Left lung (tissue), 10 donors: Measurements from ENCODE around the gene PARVB. TPM values are rescaled to one million over a fixed set of nuclear protein-coding genes. Genes with fewer than 3 reads are reported as not detected.

Experiments
- ATAC-seq: fragments of 200-7000 bp; cut with Tn5 transposase; one replicate; pipeline ENCODE4 v1.9.1; 2020; ENCODE audit warnings: moderate library complexity
- DNase-seq, 4 donors: peaks; one replicate each; pipeline ENCODE4 v3.0.0-alpha.2; 2013 to 2020
- H3K27ac ChIP-seq, 2 donors: fragments of 200-600 bp; sonication (generic) in 1 of 2; one replicate each; pipeline versions ENCODE4 v1.5.0 to v1.8.0; 2020 to 2021
- H3K27me3 ChIP-seq, 2 donors: fragments of 200-600 bp; sonication (generic) in 1 of 2; one replicate each; pipeline versions ENCODE4 v1.5.0 to v1.8.0; 2020 to 2021
- H3K36me3 ChIP-seq, 2 donors: fragments of 200-600 bp; sonication (generic) in 1 of 2; one replicate each; pipeline versions ENCODE4 v1.5.0 to v1.8.0; 2020 to 2021
- H3K4me1 ChIP-seq, 2 donors: fragments of 200-600 bp; one replicate each; pipeline ENCODE4 v1.8.0; 2021
- H3K4me3 ChIP-seq, 2 donors: fragments of 200-600 bp; sonication (generic) in 1 of 2; one replicate each; pipeline versions ENCODE4 v1.5.0 to v1.8.0; 2020 to 2021; ENCODE audit warnings: mild to moderate bottlenecking in 1 of 2
- H3K9me3 ChIP-seq, 2 donors: fragments of 200-600 bp; sonication (generic) in 1 of 2; one replicate each; pipeline versions ENCODE4 v1.5.0 to v1.8.0; 2020 to 2021
- CTCF ChIP-seq, 2 donors: fragments of 200-600 bp; sonication (generic) in 1 of 2; IDR thresholded peaks; one replicate each; pipeline versions ENCODE4 v1.5.0 to v1.8.0; 2021; ENCODE audit warnings: antibody characterized with exemption in 2 of 2
- intact Hi-C, 2 donors: fragments of 100-400 bp; cut with DNase I; formaldehyde crosslinking; loops; one replicate each; pipeline versions ENCODE4 v1.11.2 to v1.14.2; 2022
- polyA plus RNA-seq, 6 donors: library from polyadenylated mRNA; unstranded; fragments of 120-200 nt; gene quantifications; one replicate each; pipeline ENCODE4 v1.2.1, GENCODE V29; 2013; ENCODE audit not compliant: insufficient read length in 6 of 6
- total RNA-seq, 2 donors: library from RNA; stranded (reverse); fragmentation: NEBNext Ultra II Directional; extraction: Animal tissue kit (Norgen Biotek cat#: 25700); gene quantifications; one replicate each; pipeline ENCODE4 v1.2.1, GENCODE V29; 2021
- donor health status: DM: no; HTN: yes; CAD: no.
- donor health status: DM: no; HTN: no; CAD: no.

PARVB gene
- total and polyA plus RNA-seq, 8 donors: 31.7 to 53.7 (median 34.0) TPM

- peak in 2 of 4 donors; percentile 84 to 94 for DNase-seq
- H3K4me3 ChIP-seq: peak overlapping the region in 1 of 2 donors; percentile 56
- peak overlapping the region; percentile 82 to 93 for H3K27ac ChIP-seq
- peaks cover 0 to 27% of the 10 kb centered on the region in 2 donors for H3K36me3 ChIP-seq
- H3K4me1 ChIP-seq: peaks cover 0 to 28% of the 10 kb centered on the region in 2 donors
- ATAC-seq: peak; percentile 85
- peaks cover 0 to 30% of the 10 kb centered on the region in 2 donors for H3K27me3 ChIP-seq
- no peaks in the 10 kb centered on the region for H3K9me3 ChIP-seq
- no peak for TF ChIP-seq CTCF (IDR thresholded peaks at IDR 0.05)
- intact Hi-C loops: no loop called here
Observed at GRCh38 chr22:44182588-44183286, 158.6 kb downstream of the PARVB start.

- H3K36me3 ChIP-seq: peaks cover 0 to 27% of the 10 kb centered on the region in 2 donors
- peak overlapping the region in 1 of 2 donors; percentile 93 for H3K27ac ChIP-seq
- peak overlapping the region in 1 of 2 donors; percentile 56 for H3K4me3 ChIP-seq
- H3K9me3 ChIP-seq: no peaks in the 10 kb centered on the region
- ATAC-seq: no peak
- TF ChIP-seq CTCF (IDR thresholded peaks at IDR 0.05): no peak
- DNase-seq: peak in 1 of 4 donors; percentile 58
- H3K4me1 ChIP-seq: peaks cover 0 to 28% of the 10 kb centered on the region in 2 donors
- H3K27me3 ChIP-seq: peaks cover 0 to 33% of the 10 kb centered on the region in 2 donors
- intact Hi-C loops: no loop called here
Observed at GRCh38 chr22:44183287-44183588, 159.1 kb downstream of the PARVB start.

- peaks cover 0 to 32% of the 10 kb centered on the region in 2 donors for H3K36me3 ChIP-seq
Observed at GRCh38 chr22:44184006-44184405, 159.9 kb downstream of the PARVB start.

GRCh38 chr22:44185237-44186120 is 161.4 kb downstream of the PARVB start:
- Histone ChIP-seq H3K4me1 (peaks cover 0 to 18% of the 10 kb centered on the region in 2 donors), H3K36me3 (peaks cover 0 to 34% of the 10 kb centered on the region in 2 donors), H3K27me3 (peaks cover 0 to 35% of the 10 kb centered on the region in 2 donors), H3K9me3 (no peaks in the 10 kb centered on the region), H3K4me3 (no peak overlapping the region), H3K27ac (no peak overlapping the region)
- intact Hi-C loops: no loop called here
- ATAC-seq (no peak), DNase-seq (peak in 1 of 4 donors; percentile 18)
- no peak for TF ChIP-seq CTCF (IDR thresholded peaks at IDR 0.05)

More at GRCh38 chr22:44184006-44184405, 159.9 kb downstream of the PARVB start:
- no peaks in the 10 kb centered on the region for H3K9me3 ChIP-seq
- no peak overlapping the region for H3K27ac ChIP-seq
- no peak for ATAC-seq
- no peak for TF ChIP-seq CTCF (IDR thresholded peaks at IDR 0.05)
- no peak overlapping the region for H3K4me3 ChIP-seq
- H3K4me1 ChIP-seq: peaks cover 0 to 28% of the 10 kb centered on the region in 2 donors
- no peak for DNase-seq
- peaks cover 0 to 35% of the 10 kb centered on the region in 2 donors for H3K27me3 ChIP-seq
- intact Hi-C loops: no loop called here

GRCh38 chr22:44186121-44186510 is 162.0 kb downstream of the PARVB start:
- ATAC-seq (no peak), DNase-seq (no peak)
- Histone ChIP-seq H3K27ac (no peak overlapping the region), H3K9me3 (no peaks in the 10 kb centered on the region), H3K4me3 (no peak overlapping the region), H3K36me3 (peaks cover 0 to 34% of the 10 kb centered on the region in 2 donors), H3K4me1 (peaks cover 0 to 18% of the 10 kb centered on the region in 2 donors), H3K27me3 (peaks cover 0 to 33% of the 10 kb centered on the region in 2 donors)
- intact Hi-C loops: no loop called here
- no peak for TF ChIP-seq CTCF (IDR thresholded peaks at IDR 0.05)
